ENCODE data around the gene PCDHB16. TPM values are rescaled to one million over a fixed set of nuclear protein-coding genes. Genes with fewer than 3 reads are reported as not detected.
"Not testable (repeated sequence)": the region's sequence is repeated elsewhere in the genome, so short reads cannot be mapped to it uniquely, and the experiment has no call there.

Gene PCDHB16
- total RNA-seq, 1 donor from 2014 or later, result 0.99 TPM

GRCh38 chr5:141184117-141184855 is 2.1 kb downstream of the PCDHB16 start:
- not testable (repeated sequence) for DNase-seq (ENCODE audit: low read depth in 2 of 2)

GRCh38 chr5:141186897-141187512 is 4.8 kb downstream of the PCDHB16 start, which contains the start of gene PCDHB9:
Gene PCDHB9, plus strand, starts transcription at chr5:141187161. Its CDS starts 158 bp downstream, at chr5:141187319.
- DNase-seq (ENCODE audit: low read depth in 2 of 2), result peak; percentile 31 to 35

- DNase-seq (ENCODE audit: low read depth in 2 of 2), result not testable (repeated sequence)
These were observed 6.5 kb downstream of the PCDHB16 start for GRCh38 chr5:141188682-141189081.

- DNase-seq (ENCODE audit: low read depth in 2 of 2), result not testable (repeated sequence)
These were observed 6.9 kb downstream of the PCDHB16 start for GRCh38 chr5:141189131-141189530.

GRCh38 chr5:141192110-141192725 is 10.0 kb downstream of the PCDHB16 start, which contains the start of gene PCDHB10:
Gene PCDHB10, plus strand, starts transcription at chr5:141192353. Its CDS starts 200 bp downstream, at chr5:141192553.
- peak; percentile 40 to 54 for DNase-seq (ENCODE audit: low read depth in 2 of 2)

- DNase-seq (ENCODE audit: low read depth in 2 of 2), result not testable (repeated sequence)
These were observed 12.1 kb downstream of the PCDHB16 start for GRCh38 chr5:141194332-141194731.

- no peak for DNase-seq (ENCODE audit: low read depth in 2 of 2)
These were observed 14.2 kb downstream of the PCDHB16 start for GRCh38 chr5:141196363-141196762.

GRCh38 chr5:141199359-141200235 is 17.4 kb downstream of the PCDHB16 start, which contains the start of gene PCDHB11:
Gene PCDHB11, plus strand, starts transcription at chr5:141199627. Its CDS starts 148 bp downstream, at chr5:141199775.
- peak in 1 of 2 donors; percentile 6 for DNase-seq (ENCODE audit: low read depth in 2 of 2)

- DNase-seq (ENCODE audit: low read depth in 2 of 2), result not testable (repeated sequence)
These were observed 18.9 kb downstream of the PCDHB16 start for GRCh38 chr5:141201126-141201525.

- not testable (repeated sequence) for DNase-seq (ENCODE audit: low read depth in 2 of 2)
These were observed 19.5 kb downstream of the PCDHB16 start for GRCh38 chr5:141201646-141202045.

- DNase-seq (ENCODE audit: low read depth in 2 of 2), result peak; percentile 13 to 27
These were observed 26.3 kb downstream of the PCDHB16 start, which contains the start of gene PCDHB12 for GRCh38 chr5:141208478-141208877. Gene PCDHB12, plus strand, starts transcription at chr5:141208719. Its CDS starts 189 bp downstream, at chr5:141208908.

- DNase-seq (ENCODE audit: low read depth in 2 of 2), result not testable (repeated sequence)
These were observed 28.1 kb downstream of the PCDHB16 start for GRCh38 chr5:141210281-141210680.

GRCh38 chr5:141210849-141211248 is 28.7 kb downstream of the PCDHB16 start:
- not testable (repeated sequence) for DNase-seq (ENCODE audit: low read depth in 2 of 2)

GRCh38 chr5:141213656-141214339 is 31.6 kb downstream of the PCDHB16 start, which contains the start of gene PCDHB13:
Gene PCDHB13, plus strand, starts transcription at chr5:141213919. Its CDS starts 205 bp downstream, at chr5:141214124.
- peak; percentile 68 to 72 for DNase-seq (ENCODE audit: low read depth in 2 of 2)

GRCh38 chr5:141214583-141214982 is 32.4 kb downstream of the PCDHB16 start:
- DNase-seq (ENCODE audit: low read depth in 2 of 2), result not testable (repeated sequence)

GRCh38 chr5:141215504-141215903 is 33.3 kb downstream of the PCDHB16 start:
- DNase-seq (ENCODE audit: low read depth in 2 of 2), result not testable (repeated sequence)

- DNase-seq (ENCODE audit: low read depth in 2 of 2), result not testable (repeated sequence)
These were observed 33.8 kb downstream of the PCDHB16 start for GRCh38 chr5:141216035-141216434.

- DNase-seq (ENCODE audit: low read depth in 2 of 2), result peak; percentile 34 to 63
These were observed 41.1 kb downstream of the PCDHB16 start, which contains the start of gene PCDHB14 for GRCh38 chr5:141223112-141223783. Gene PCDHB14, plus strand, starts transcription at chr5:141223343. Its CDS starts 163 bp downstream, at chr5:141223506.

- not testable (repeated sequence) for DNase-seq (ENCODE audit: low read depth in 2 of 2)
These were observed 42.7 kb downstream of the PCDHB16 start for GRCh38 chr5:141224844-141225243.
